ENCODE measurements around the gene RANBP2.
"Not testable (repeated sequence)": the region's sequence is repeated elsewhere in the genome, so short reads cannot be mapped to it uniquely, and the experiment has no call there.

The RANBP2 gene

GRCh38 chr2:108719149-108720044 lies at the start of gene RANBP2:
RANBP2 (plus strand) TSS chr2:108719482; CDS start chr2:108719607, 125 bp downstream.
- Histone ChIP-seq H3K36me3 (ENCODE audit: insufficient read depth, low read depth, low read length) (no peaks in the 10 kb centered on the region), H3K27ac (ENCODE audit: low read length) (peak within 1 kb of the TSS; percentile 93), H3K4me1 (ENCODE audit: insufficient read depth, low read length) (peaks cover 2% of the 10 kb centered on the region; the same call in 1 of the 2 replicates)

GRCh38 chr2:108670282-108670681 lies 49.0 kb upstream of the RANBP2 start:
- H3K27ac ChIP-seq (ENCODE audit: low read length); H3K9me3 ChIP-seq (ENCODE audit: insufficient read depth, low read depth, low read length); H3K4me1 ChIP-seq (ENCODE audit: insufficient read depth, low read length); H3K27me3 ChIP-seq (ENCODE audit: insufficient read depth, low read length); H3K36me3 ChIP-seq (ENCODE audit: insufficient read depth, low read depth, low read length); H3K4me3 ChIP-seq (ENCODE audit: low read length); H3K9ac ChIP-seq (ENCODE audit: low read depth, low read length): not testable (repeated sequence)

More at GRCh38 chr2:108719149-108720044, at the start of gene RANBP2:
- H3K9ac ChIP-seq (ENCODE audit: low read depth, low read length): peak within 1 kb of the TSS; percentile 89
- no peaks in the 10 kb centered on the region for H3K9me3 ChIP-seq (ENCODE audit: insufficient read depth, low read depth, low read length)
- H3K27me3 ChIP-seq (ENCODE audit: insufficient read depth, low read length): no peaks in the 10 kb centered on the region
- H3K4me3 ChIP-seq (ENCODE audit: low read length): peak within 1 kb of the TSS; percentile 80

GRCh38 chr2:108672200-108672805 lies 47.0 kb upstream of the RANBP2 start:
- not testable (repeated sequence) for H3K4me3 ChIP-seq (ENCODE audit: low read length); H3K9me3 ChIP-seq (ENCODE audit: insufficient read depth, low read depth, low read length); H3K36me3 ChIP-seq (ENCODE audit: insufficient read depth, low read depth, low read length); H3K9ac ChIP-seq (ENCODE audit: low read depth, low read length); H3K4me1 ChIP-seq (ENCODE audit: insufficient read depth, low read length); H3K27me3 ChIP-seq (ENCODE audit: insufficient read depth, low read length); H3K27ac ChIP-seq (ENCODE audit: low read length)

GRCh38 chr2:108676522-108676921 lies 42.8 kb upstream of the RANBP2 start:
- not testable (repeated sequence) for H3K9me3 ChIP-seq (ENCODE audit: insufficient read depth, low read depth, low read length); H3K4me3 ChIP-seq (ENCODE audit: low read length); H3K27ac ChIP-seq (ENCODE audit: low read length); H3K27me3 ChIP-seq (ENCODE audit: insufficient read depth, low read length); H3K9ac ChIP-seq (ENCODE audit: low read depth, low read length); H3K4me1 ChIP-seq (ENCODE audit: insufficient read depth, low read length); H3K36me3 ChIP-seq (ENCODE audit: insufficient read depth, low read depth, low read length)

- H3K36me3 ChIP-seq (ENCODE audit: insufficient read depth, low read depth, low read length); H3K9ac ChIP-seq (ENCODE audit: low read depth, low read length); H3K27me3 ChIP-seq (ENCODE audit: insufficient read depth, low read length); H3K9me3 ChIP-seq (ENCODE audit: insufficient read depth, low read depth, low read length); H3K4me3 ChIP-seq (ENCODE audit: low read length); H3K4me1 ChIP-seq (ENCODE audit: insufficient read depth, low read length); H3K27ac ChIP-seq (ENCODE audit: low read length): not testable (repeated sequence)
Observed at GRCh38 chr2:108677239-108677744, 42.0 kb upstream of the RANBP2 start.

- not testable (repeated sequence) for H3K27me3 ChIP-seq (ENCODE audit: insufficient read depth, low read length); H3K9ac ChIP-seq (ENCODE audit: low read depth, low read length); H3K4me1 ChIP-seq (ENCODE audit: insufficient read depth, low read length); H3K27ac ChIP-seq (ENCODE audit: low read length); H3K9me3 ChIP-seq (ENCODE audit: insufficient read depth, low read depth, low read length); H3K4me3 ChIP-seq (ENCODE audit: low read length); H3K36me3 ChIP-seq (ENCODE audit: insufficient read depth, low read depth, low read length)
Observed at GRCh38 chr2:108678198-108678651, 41.1 kb upstream of the RANBP2 start.

GRCh38 chr2:108680805-108681204 lies 38.5 kb upstream of the RANBP2 start:
- not testable (repeated sequence) for H3K9ac ChIP-seq (ENCODE audit: low read depth, low read length); H3K36me3 ChIP-seq (ENCODE audit: insufficient read depth, low read depth, low read length); H3K4me1 ChIP-seq (ENCODE audit: insufficient read depth, low read length); H3K9me3 ChIP-seq (ENCODE audit: insufficient read depth, low read depth, low read length); H3K4me3 ChIP-seq (ENCODE audit: low read length); H3K27ac ChIP-seq (ENCODE audit: low read length); H3K27me3 ChIP-seq (ENCODE audit: insufficient read depth, low read length)

- not testable (repeated sequence) for H3K27ac ChIP-seq (ENCODE audit: low read length); H3K4me1 ChIP-seq (ENCODE audit: insufficient read depth, low read length); H3K9me3 ChIP-seq (ENCODE audit: insufficient read depth, low read depth, low read length); H3K36me3 ChIP-seq (ENCODE audit: insufficient read depth, low read depth, low read length); H3K27me3 ChIP-seq (ENCODE audit: insufficient read depth, low read length); H3K9ac ChIP-seq (ENCODE audit: low read depth, low read length); H3K4me3 ChIP-seq (ENCODE audit: low read length)
Observed at GRCh38 chr2:108688818-108689756, 30.2 kb upstream of the RANBP2 start.

GRCh38 chr2:108690001-108690400 lies 29.3 kb upstream of the RANBP2 start:
- H3K4me3 ChIP-seq (ENCODE audit: low read length); H3K27ac ChIP-seq (ENCODE audit: low read length); H3K9ac ChIP-seq (ENCODE audit: low read depth, low read length); H3K36me3 ChIP-seq (ENCODE audit: insufficient read depth, low read depth, low read length); H3K4me1 ChIP-seq (ENCODE audit: insufficient read depth, low read length); H3K9me3 ChIP-seq (ENCODE audit: insufficient read depth, low read depth, low read length); H3K27me3 ChIP-seq (ENCODE audit: insufficient read depth, low read length): not testable (repeated sequence)

GRCh38 chr2:108691447-108691846 lies 27.8 kb upstream of the RANBP2 start:
- H3K27ac ChIP-seq (ENCODE audit: low read length): no peak overlapping the region
- H3K9ac ChIP-seq (ENCODE audit: low read depth, low read length): no peak overlapping the region
- no peak overlapping the region for H3K4me3 ChIP-seq (ENCODE audit: low read length)
- H3K9me3 ChIP-seq (ENCODE audit: insufficient read depth, low read depth, low read length): no peaks in the 10 kb centered on the region
- H3K4me1 ChIP-seq (ENCODE audit: insufficient read depth, low read length): no peaks in the 10 kb centered on the region
- no peaks in the 10 kb centered on the region for H3K27me3 ChIP-seq (ENCODE audit: insufficient read depth, low read length)
- no peaks in the 10 kb centered on the region for H3K36me3 ChIP-seq (ENCODE audit: insufficient read depth, low read depth, low read length)

GRCh38 chr2:108701208-108701607 lies 18.1 kb upstream of the RANBP2 start:
- H3K27ac ChIP-seq (ENCODE audit: low read length): no peak overlapping the region

More at GRCh38 chr2:108701208-108701607, 18.1 kb upstream of the RANBP2 start:
- H3K9me3 ChIP-seq (ENCODE audit: insufficient read depth, low read depth, low read length): no peaks in the 10 kb centered on the region
- H3K4me3 ChIP-seq (ENCODE audit: low read length): no peak overlapping the region
- H3K4me1 ChIP-seq (ENCODE audit: insufficient read depth, low read length): no peaks in the 10 kb centered on the region
- H3K36me3 ChIP-seq (ENCODE audit: insufficient read depth, low read depth, low read length): no peaks in the 10 kb centered on the region
- no peak overlapping the region for H3K9ac ChIP-seq (ENCODE audit: low read depth, low read length)
- H3K27me3 ChIP-seq (ENCODE audit: insufficient read depth, low read length): no peaks in the 10 kb centered on the region
